ENCODE data around the gene TMPRSS5. TPM values are rescaled to one million over a fixed set of nuclear protein-coding genes. Genes with fewer than 3 reads are reported as not detected.
A peak's percentile ranks its signal among the peaks of the same experiment; 100 is the strongest.
"Not testable (repeated sequence)": the region's sequence is repeated elsewhere in the genome, so short reads cannot be mapped to it uniquely, and the experiment has no call there.

TMPRSS5 gene
- total RNA-seq, 1 experiment from 2014 or later: 0.42 TPM

GRCh38 chr11:113715882-113716625 is 9.9 kb upstream of the TMPRSS5 start:
- no peaks in the 10 kb centered on the region for H3K36me3 ChIP-seq
- H3K4me1 ChIP-seq: no peaks in the 10 kb centered on the region
- no peak overlapping the region for H3K27ac ChIP-seq
- H3K4me3 ChIP-seq: no peak overlapping the region
- no peaks in the 10 kb centered on the region for H3K27me3 ChIP-seq
- H3K9me3 ChIP-seq (replicated peaks): no peaks in the 10 kb centered on the region
- DNase-seq: no peak

- no peaks in the 10 kb centered on the region for H3K4me1 ChIP-seq
- no peak for DNase-seq
- H3K27ac ChIP-seq: no peak overlapping the region
- no peaks in the 10 kb centered on the region for H3K27me3 ChIP-seq
- H3K4me3 ChIP-seq: no peak overlapping the region
- H3K36me3 ChIP-seq: no peaks in the 10 kb centered on the region
- H3K9me3 ChIP-seq (replicated peaks): no peaks in the 10 kb centered on the region
Observed at GRCh38 chr11:113715273-113715672, 9.2 kb upstream of the TMPRSS5 start.

- no peak for DNase-seq
Observed at GRCh38 chr11:113710989-113711388, 4.9 kb upstream of the TMPRSS5 start.

GRCh38 chr11:113703551-113703950 is 2.6 kb downstream of the TMPRSS5 start:
- H3K27ac ChIP-seq; H3K27me3 ChIP-seq; H3K4me3 ChIP-seq; H3K9me3 ChIP-seq (replicated peaks); H3K36me3 ChIP-seq; DNase-seq; H3K4me1 ChIP-seq: not testable (repeated sequence)

More at GRCh38 chr11:113710989-113711388, 4.9 kb upstream of the TMPRSS5 start:
- Histone ChIP-seq H3K27me3 (no peaks in the 10 kb centered on the region), H3K27ac (no peak overlapping the region), H3K4me3 (no peak overlapping the region), H3K4me1 (no peaks in the 10 kb centered on the region), H3K36me3 (no peaks in the 10 kb centered on the region), H3K9me3 (replicated peaks) (no peaks in the 10 kb centered on the region)

GRCh38 chr11:113701491-113701890 is 4.6 kb downstream of the TMPRSS5 start:
- H3K27ac ChIP-seq: no peak overlapping the region
- DNase-seq: no peak
- H3K9me3 ChIP-seq (replicated peaks): no peaks in the 10 kb centered on the region
- no peaks in the 10 kb centered on the region for H3K36me3 ChIP-seq
- no peaks in the 10 kb centered on the region for H3K4me1 ChIP-seq
- H3K27me3 ChIP-seq: no peaks in the 10 kb centered on the region
- no peak overlapping the region for H3K4me3 ChIP-seq

- Histone ChIP-seq H3K27ac (no peak overlapping the region), H3K27me3 (no peaks in the 10 kb centered on the region), H3K36me3 (no peaks in the 10 kb centered on the region), H3K4me3 (no peak overlapping the region), H3K9me3 (replicated peaks) (no peaks in the 10 kb centered on the region), H3K4me1 (no peaks in the 10 kb centered on the region)
- DNase-seq: no peak
Observed at GRCh38 chr11:113698515-113698914, 7.6 kb downstream of the TMPRSS5 start.

- DNase-seq: no peak
- H3K4me1 ChIP-seq: no peaks in the 10 kb centered on the region
- H3K9me3 ChIP-seq (replicated peaks): no peaks in the 10 kb centered on the region
- no peaks in the 10 kb centered on the region for H3K27me3 ChIP-seq
- no peak overlapping the region for H3K27ac ChIP-seq
- no peaks in the 10 kb centered on the region for H3K36me3 ChIP-seq
- no peak overlapping the region for H3K4me3 ChIP-seq
Observed at GRCh38 chr11:113697756-113698407, 8.2 kb downstream of the TMPRSS5 start.

- H3K36me3 ChIP-seq: no peaks in the 10 kb centered on the region
- no peaks in the 10 kb centered on the region for H3K4me1 ChIP-seq
- H3K9me3 ChIP-seq (replicated peaks): no peaks in the 10 kb centered on the region
- H3K27me3 ChIP-seq: no peaks in the 10 kb centered on the region
- H3K27ac ChIP-seq: no peak overlapping the region
- no peak for DNase-seq
- H3K4me3 ChIP-seq: no peak overlapping the region
Observed at GRCh38 chr11:113697111-113697510, 9.0 kb downstream of the TMPRSS5 start.

- Histone ChIP-seq H3K4me1 (no peaks in the 10 kb centered on the region), H3K9me3 (replicated peaks) (no peaks in the 10 kb centered on the region), H3K27ac (no peak overlapping the region), H3K36me3 (no peaks in the 10 kb centered on the region), H3K27me3 (no peaks in the 10 kb centered on the region), H3K4me3 (no peak overlapping the region)
- DNase-seq: no peak
Observed at GRCh38 chr11:113695207-113695606, 10.9 kb downstream of the TMPRSS5 start.

GRCh38 chr11:113694390-113694789 is 11.7 kb downstream of the TMPRSS5 start:
- Histone ChIP-seq H3K4me3 (no peak overlapping the region), H3K4me1 (no peaks in the 10 kb centered on the region), H3K27me3 (no peaks in the 10 kb centered on the region), H3K27ac (no peak overlapping the region), H3K36me3 (no peaks in the 10 kb centered on the region), H3K9me3 (replicated peaks) (no peaks in the 10 kb centered on the region)
- DNase-seq: no peak

- no peak for DNase-seq
- H3K4me1 ChIP-seq: no peaks in the 10 kb centered on the region
- no peak overlapping the region for H3K27ac ChIP-seq
- no peaks in the 10 kb centered on the region for H3K9me3 ChIP-seq (replicated peaks)
- no peak overlapping the region for H3K4me3 ChIP-seq
- H3K36me3 ChIP-seq: no peaks in the 10 kb centered on the region
- H3K27me3 ChIP-seq: no peaks in the 10 kb centered on the region
Observed at GRCh38 chr11:113693030-113693429, 13.1 kb downstream of the TMPRSS5 start.

GRCh38 chr11:113690619-113691569 is 15.2 kb downstream of the TMPRSS5 start:
- Histone ChIP-seq H3K9me3 (replicated peaks) (no peaks in the 10 kb centered on the region), H3K27me3 (no peaks in the 10 kb centered on the region), H3K27ac (no peak overlapping the region), H3K4me1 (no peaks in the 10 kb centered on the region), H3K36me3 (no peaks in the 10 kb centered on the region), H3K4me3 (no peak overlapping the region)
- peak in 1 of 2 experiments; percentile 30 for DNase-seq

GRCh38 chr11:113689768-113690618 is 16.1 kb downstream of the TMPRSS5 start:
- H3K4me1 ChIP-seq: no peaks in the 10 kb centered on the region
- no peaks in the 10 kb centered on the region for H3K36me3 ChIP-seq
- H3K27me3 ChIP-seq: no peaks in the 10 kb centered on the region
- no peak overlapping the region for H3K4me3 ChIP-seq
- H3K9me3 ChIP-seq (replicated peaks): no peaks in the 10 kb centered on the region
- H3K27ac ChIP-seq: no peak overlapping the region
- no peak for DNase-seq

- no peak overlapping the region for H3K27ac ChIP-seq
- peaks cover 4% of the 10 kb centered on the region; the same call in 1 of the 2 replicates for H3K4me1 ChIP-seq
- no peaks in the 10 kb centered on the region for H3K36me3 ChIP-seq
- no peak overlapping the region for H3K4me3 ChIP-seq
- no peaks in the 10 kb centered on the region for H3K27me3 ChIP-seq
- DNase-seq: no peak
- H3K9me3 ChIP-seq (replicated peaks): no peaks in the 10 kb centered on the region
Observed at GRCh38 chr11:113685654-113686359, 20.3 kb downstream of the TMPRSS5 start.
